HG02884 (cell line): ENCODE measurements around the gene MFNG.

ENCODE experiments used
- ATAC-seq: cut with Tn5 transposase; IDR thresholded peaks from one replicate; pipeline ENCODE4 v1.9.1; 2021; ENCODE audit warnings: mild to moderate bottlenecking, moderate library complexity; ENCODE audit not compliant: unreplicated experiment

The MFNG gene

DNA sequence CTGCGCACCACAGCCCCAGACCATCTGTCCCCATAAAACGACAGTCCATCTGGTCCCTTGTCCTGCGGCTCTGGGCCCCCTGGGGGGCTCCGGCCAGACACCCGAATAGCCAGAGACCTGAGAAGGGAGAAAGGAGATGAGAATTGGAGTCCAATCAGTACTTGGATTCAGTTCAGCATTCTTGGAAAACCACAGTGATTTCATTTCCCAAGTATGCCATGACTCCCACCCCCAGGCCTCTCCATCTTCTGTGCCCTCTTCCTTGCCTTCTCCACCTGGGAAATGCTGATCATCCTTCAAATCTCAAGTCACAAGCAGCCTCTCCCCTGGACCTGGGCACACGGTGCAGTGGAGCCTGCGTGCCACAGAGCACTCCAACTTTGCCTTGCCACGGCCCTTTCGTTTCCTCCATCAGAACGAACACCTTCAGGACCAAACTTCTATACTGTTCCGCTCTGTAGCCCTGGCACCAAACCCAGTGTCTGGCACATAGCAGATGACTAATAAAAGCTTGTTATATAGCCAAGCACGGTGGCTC lies 10.9 kb upstream of the MFNG start:
- no peak for ATAC-seq

DNA sequence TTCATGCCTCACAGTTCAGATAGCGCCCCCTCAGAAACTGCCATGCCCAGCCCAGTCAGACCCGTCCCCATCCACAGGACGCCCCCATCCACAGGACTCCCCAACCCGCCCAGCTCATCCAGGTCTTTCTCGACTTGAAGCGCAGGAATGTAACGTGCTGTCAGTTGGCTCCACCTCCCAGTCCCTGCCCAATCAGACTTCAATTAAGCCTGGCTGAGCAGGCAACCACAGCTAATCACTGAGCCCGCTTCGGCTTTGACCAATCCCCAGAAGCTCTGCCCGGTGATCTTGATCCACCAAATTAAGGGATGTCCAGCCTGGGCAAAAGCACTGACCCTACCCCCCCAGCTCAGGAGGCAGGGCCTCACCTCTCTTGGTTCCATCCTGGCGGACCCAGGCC lies 10.5 kb upstream of the MFNG start:
- ATAC-seq = no peak

DNA sequence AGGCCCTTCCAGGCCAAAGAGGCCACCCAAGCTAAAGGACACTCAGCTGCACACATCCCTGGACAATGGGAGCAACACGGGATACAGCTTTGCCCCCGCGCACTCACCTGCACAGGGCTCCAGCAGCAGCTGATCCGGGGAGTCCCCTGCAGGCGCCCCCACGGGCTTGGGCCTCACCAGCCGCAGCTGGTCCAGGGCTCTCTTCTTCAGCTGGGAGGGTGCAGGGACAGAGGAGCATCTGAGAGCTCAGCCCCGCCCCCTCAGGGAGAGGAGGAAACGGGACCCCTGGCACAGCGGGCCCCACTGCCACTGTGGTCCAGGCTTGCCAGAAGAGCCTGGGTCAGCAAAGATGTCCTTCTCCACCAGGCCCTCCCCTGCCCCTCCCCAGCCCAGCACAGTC lies 7.8 kb upstream of the MFNG start:
- no peak for ATAC-seq

DNA sequence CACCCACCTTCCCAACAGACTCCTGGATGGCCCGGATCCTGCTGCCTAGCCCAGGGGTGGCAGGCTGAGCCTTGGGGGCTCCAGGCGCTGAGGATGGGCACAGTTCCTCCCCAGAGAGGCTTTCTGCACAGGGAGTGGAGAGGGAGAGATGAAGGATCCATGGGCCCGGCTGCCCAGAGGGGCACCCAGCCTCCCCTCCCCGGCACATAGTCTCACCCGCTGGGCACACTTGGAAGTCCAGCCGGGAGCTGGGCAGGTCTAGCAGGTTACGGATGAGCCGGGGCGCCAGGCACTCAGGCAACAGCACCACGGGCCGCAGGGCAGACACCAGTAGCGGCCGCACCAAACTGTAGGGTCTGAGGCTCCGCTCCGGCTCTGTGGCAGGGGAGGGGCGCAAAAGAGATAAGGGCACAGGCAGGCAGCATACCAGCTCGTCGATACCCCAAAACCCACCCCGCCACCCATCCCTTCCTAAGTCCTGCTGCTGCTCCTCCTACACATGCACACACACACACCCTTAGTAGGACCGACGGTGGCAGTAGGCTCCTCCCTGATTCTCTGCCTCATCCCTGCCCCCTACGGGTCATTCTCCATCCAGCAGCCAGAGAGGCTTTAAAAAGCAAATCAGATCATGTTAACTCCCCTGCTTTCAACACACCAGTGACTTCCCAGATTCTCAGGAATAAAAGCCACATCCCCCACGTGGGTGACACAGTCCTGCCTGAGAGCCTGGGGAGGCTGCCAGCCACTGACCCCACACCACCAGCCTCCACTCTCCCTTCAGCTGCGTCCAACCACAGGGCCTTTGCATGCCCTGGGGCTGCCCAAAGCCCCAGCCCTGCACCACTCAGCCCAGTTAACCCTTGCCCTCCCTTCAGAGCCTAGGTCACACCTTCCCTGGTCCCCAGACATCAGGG lies 6.5 kb upstream of the MFNG start:
- no peak for ATAC-seq

DNA sequence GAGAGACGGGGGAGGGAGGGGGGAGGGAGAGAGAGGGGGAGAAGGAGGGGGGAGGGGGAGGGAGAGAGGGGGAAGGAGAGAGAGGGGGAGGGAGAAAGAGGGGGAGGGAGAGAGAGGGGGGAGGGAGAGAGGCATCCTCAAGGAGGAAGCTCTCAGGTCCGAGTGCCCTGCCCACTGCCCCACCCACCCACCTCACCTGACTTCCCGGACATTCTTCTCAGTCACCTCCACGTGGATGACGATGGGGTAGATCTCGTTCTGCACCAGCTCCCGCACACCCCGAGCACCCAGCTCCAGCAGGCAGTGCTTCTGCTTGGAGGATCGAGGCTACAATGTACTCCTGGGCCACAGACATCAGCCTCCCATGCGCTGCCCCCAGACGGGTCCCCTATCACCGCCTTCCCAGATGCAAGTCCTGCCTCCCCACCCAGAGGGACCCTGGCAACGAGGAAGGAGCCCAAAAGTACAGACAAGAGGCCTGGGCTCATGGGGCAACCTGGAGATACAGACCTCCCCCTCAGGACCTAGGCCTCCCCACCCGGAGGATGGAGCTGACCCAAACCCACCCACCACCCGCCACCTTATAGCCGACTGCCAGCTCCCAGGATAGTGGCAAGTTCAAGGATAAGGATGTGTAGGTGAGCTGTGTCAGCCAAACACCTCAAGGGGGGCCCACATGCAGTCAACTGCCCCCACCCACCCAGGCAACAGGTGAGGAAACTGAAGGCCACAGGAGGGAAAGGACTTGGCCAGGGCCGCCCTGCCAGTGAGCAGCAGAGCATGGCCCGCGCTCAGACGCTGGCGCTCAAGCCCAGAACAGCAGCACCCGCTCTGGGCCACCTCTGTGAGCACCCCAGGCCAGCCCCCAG lies 5.6 kb upstream of the MFNG start:
- no peak for ATAC-seq

DNA sequence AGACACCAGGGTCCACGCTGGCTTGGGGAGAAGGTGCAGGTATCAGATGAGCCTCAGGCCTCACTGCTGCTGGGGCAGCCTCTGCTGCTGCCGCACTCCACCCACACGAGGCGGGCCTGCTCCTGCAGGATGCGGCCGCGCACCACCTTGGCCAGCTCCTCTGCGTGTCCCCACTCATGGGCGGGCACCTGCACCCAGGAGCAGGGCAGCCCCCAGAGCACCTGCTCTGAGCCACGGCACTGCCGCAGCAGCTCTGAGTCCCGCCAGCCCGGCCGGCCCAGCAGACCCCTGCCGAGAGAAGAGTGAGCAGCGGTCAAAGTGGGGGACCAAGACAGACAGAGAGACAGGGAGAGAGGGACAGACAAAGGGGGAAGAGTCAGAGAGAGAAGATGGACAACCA lies 4.9 kb upstream of the MFNG start:
- ATAC-seq = no peak

DNA sequence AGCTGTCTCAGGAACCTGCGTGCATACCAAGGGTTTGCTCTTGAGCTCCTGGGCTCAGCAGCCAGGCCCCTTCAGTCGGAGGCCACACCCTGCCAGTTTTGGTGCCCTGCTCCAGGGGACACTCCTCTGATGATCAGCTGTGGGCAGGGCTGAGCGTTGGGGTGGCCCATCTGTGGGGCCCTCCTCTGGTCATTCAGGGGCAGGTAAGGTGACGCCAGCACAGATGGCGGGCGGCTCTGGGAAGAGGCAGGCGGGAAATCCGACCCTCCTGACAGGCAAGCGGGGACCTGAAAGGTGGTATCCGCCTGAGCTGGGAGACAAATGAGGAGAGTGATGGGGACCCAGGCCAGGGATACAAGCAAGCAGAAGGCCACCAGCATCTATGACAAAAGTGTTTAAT lies 3.8 kb upstream of the MFNG start:
- no peak for ATAC-seq

DNA sequence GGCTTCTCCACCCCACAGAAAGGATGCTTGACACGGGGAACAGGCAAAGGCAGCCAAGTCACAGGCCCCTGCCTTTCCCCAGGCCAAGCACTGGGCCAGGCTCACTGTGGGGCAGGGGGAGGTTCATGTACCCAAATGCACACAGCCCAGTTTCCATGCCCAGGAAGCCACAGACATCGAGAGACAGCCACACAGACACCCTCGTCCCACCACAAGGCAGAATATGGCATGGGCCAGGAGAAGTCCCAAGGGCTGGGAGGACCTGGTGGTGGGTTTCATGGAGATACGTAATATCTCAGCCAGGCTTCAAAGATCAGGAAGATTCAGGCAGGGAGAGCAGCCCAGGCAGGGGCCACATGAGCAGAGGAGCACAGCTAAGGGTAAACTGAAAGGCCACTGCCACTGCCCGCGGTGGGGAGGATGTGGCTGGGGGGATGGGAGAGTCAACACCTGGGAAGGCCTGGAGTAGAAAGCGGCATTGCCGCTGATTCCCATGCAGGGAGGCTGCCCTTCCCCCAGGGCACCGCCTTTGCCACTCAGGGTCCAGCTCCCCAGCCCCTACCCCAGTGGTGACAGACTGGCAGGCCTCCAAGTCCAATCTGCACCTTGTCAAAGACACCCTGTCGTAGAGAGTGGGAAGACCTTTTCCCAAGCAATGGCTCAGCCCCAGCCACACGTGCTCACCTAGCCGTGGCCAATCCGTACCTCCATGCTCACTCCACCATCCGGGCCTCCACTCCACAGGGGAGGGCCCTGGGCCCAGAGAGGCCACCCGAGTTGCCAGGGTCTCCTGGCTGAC lies 2.4 kb upstream of the MFNG start:
- no peak for ATAC-seq

DNA sequence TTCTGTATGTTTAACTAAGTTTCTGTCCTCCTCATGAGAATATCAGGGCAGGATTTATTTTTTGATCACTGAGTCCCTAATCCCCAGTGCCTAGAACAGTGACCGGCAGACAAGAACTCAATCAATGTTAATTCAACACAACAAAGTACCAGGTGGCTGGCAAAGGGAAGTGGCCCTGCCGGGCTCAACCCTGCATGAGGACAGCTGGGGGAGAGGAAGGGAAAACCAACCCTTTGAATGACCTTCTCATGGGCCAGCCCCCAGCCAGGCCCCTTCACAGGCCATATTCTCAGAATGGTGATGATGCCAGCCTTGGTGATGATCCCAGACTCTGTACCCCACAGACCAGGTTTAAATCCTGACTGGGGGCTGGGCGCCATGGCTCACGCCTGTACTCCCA lies 1.4 kb upstream of the MFNG start:
- ATAC-seq = no peak

DNA sequence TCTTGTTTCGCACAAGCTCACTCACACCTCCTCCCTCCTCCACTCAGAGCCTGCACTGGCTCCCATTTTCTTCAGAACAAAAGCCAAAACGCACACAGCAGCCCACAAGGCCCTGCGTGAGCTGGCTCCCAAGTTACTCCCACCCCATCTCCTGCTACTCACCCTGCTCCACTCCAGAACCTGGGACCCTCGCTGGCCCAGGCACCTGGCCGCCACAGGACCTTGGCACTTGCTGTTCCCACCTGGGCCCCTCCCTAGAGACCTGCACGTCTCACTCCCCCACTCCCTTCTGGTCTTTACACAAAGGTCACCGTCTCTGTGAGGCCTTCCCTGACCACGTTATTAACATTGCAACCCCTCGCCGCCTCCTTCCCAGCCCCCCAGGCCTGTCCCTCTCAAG lies 945 bp upstream of the MFNG start:
- no peak for ATAC-seq

DNA sequence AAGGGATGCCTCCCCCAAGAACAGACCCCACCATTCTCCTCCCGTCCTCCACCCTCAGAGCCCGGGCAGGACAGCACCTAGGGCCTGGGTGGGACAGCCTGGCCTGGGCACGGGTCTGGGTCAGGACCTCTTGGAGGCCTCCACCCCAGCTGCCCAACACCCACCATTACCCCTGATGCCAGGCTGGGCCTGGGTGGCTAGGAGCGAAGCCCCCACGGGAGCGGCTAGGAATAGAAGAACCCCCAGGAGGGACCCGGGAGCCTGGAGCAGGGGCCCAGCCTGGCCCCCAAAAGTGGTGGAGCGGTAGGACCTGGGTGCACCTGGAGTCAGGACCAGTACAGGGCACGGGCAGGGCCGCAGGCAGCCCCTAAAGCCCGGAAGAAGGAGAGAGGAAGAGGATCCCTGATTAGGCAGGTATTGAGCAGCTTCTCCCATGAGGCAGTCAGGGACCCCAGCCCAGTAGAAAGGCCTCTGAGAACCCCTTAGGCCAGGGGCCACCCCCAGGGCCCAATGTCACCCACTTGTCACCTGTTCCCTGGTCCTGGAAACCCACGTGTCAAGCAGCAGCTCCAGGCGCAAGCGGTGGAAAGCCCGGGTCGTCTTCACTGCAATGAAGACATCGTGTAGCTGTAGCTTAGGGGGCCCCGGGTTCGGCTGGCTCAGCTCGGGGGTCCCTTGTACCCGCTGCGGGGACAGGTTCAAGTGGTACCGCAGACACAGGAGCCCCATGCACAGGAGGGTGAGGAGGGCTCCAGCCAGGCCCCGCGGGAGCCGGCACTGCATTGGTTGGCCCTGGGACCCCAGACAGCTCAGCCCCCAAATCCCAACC lies 575 bp downstream of the MFNG start:
- ATAC-seq = no peak

DNA sequence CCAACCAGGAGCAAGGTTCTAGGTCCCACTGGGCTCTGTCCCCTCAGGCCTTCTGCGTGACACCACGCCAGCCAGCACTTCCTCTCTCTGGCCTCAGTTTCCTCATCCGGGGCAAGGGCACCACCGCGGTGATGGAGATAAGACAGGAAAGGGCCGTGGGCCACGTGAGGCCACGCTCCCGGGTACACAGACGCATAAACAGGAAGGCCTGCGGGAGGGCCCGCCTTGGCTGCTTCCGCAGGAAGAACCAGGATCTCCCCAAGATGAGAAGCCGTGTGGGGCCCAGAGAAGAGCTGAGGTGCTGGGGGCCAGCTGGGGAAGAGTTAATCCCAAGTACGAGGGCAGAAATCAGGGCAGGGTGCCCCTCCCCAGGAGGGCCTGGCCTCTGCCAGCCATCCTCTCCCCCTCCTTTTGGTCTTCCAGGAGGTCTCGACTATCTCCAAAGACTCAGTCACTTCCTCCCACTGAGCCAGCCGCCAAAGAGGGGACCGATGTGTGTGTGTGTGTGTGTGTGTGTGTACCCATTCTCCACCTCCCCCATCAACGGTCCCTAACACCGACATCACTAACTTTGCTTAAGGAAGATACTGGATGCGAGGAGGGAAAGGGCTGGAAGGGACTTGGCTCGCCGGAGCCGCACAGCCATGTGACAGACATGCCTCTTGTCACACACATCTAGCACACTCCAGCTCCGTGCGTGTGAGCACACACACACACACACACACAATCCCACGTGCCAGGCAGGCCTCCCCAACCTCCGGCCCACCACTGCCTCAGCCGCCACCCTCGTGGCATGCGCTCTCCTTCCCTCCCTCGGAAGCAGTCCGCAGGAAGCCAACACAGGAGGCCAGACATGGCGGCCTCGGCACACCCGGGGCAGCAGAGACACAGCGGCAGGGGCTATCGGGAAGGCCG lies 1.4 kb downstream of the MFNG start:
- ATAC-seq = no peak

DNA sequence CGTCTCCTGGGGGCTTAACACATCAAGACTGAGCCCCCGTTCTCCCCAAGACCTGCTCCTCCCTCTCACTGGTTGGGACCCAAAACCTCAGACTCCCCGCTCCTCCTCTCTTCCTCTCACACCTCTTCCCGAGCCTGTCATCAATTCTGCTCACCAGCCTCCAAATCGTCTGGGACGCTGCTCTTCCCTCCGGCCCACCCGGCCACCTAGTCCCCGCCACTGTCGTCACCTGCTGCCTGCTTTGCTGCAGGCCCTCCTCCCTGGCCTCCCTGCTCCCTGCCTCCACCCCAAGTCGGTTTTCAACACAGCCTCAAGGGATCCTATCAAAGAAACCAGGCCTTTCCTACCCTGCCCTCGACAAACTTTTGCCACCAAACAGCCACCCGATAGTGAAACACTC lies 3.1 kb downstream of the MFNG start:
- ATAC-seq = no peak

DNA sequence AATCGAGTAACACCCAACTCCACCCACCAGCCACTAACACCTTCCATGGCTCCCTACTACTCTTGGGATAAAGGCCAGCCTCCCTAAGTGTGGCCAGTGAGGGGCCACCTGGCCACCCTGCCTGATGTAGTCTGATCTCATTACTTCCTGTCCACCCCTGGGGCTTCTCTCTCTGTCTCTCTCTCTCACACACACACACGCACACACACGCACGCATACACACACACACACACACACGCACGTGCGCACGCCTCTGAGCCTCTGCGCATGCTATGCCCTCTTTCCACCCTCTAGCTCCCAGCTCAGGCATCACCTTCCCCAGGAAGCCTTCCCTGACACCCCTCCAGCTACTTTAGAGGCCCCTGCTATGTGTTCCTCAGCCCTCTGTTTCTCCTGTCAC lies 3.9 kb downstream of the MFNG start:
- ATAC-seq = no peak

DNA sequence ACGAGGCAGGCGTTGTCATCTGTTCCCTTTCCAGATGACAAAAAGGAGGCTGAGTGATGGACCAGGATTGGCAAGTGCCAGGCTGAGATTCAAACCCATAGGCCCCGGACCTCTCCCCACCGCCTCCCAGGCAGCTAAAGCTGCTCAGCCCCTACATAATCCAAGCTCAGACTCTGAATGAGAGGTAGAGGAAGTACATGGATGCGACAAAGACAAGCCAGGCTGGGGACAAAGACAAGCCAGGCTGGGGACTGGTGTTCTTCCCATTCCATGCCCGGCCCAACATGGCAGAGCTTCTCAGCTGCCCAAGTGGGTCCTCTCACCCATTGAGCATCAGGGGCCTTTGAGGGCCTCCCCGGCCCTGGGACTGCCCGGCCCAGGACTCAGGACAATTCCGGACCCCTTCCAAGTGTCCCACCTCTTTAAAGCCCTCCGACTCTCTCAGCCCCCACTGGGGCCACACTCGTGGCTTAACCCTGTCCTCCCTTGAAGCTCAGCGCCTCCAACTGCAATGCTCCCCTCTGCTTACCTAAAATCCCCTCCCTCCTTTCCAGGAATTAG lies 4.8 kb downstream of the MFNG start:
- no peak for ATAC-seq

DNA sequence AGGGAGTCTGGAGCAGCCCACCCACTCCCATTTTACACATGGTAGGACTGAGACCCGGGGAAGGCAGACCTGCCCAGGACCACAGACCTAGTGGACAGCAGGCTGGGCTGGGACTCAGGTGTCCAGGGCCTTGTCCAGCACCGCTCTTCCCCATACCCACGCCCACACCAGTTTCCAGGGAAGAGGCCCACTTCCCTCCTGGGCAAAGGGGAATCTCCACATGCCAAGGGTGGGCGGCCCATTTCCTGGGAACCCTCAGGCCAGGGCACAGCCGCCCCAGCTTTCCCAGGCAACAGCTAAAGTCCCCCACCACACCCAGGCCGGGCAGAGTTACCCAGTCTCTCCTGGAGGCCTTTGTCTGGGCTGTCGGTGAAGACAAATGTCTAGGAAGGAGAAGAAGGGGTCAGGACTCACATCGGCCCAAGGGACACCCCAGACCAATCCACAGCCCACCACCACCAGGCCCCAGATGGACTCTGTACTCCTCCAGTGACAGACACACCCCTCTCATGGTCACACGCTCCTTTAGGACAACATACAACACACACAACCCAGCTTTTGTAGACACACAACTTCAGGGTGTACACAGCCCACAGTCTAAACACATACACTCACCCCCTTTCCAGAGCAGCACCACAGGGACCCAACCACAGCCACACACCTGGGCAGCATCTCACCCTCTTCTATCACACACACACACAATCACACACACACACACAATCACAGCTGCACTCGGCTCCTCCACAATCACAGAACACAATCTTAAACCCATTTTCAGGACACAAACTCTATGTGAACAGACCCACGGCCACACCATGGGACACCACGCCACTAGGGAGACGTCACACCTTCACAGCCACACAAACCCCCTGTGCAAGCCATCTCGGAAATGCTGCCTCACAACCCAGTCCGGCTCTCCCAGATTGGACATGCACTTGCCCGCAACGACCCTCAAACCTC lies 5.5 kb downstream of the MFNG start:
- ATAC-seq = no peak

DNA sequence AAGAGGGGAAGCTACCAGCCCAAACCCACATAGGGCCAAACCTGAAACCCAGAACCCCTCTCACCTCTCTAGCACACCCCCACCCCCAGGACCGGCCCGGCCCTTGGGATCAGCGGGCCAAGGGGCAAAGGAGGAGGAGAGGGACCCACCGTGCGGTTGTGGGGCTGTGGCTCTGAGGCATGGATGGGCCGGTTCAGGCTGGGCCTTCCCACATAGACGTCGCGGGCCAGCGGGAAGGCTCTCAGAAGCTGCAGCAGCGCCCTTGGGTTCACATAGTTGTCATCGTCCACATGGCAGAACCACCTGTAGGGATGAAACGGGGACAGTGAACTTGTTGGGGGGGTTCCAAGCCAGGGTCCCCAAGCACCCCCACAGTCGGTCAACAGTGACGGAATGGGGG lies 7.0 kb downstream of the MFNG start:
- no peak for ATAC-seq
